DND-41 (cell line): ENCODE data around the gene ST6GALNAC4.

Experiments used
- ATAC-seq: fragments of 200-7000 bp; cut with Tn5 transposase; 3 replicates; pipeline ENCODE4 v1.9.1; 2021; ENCODE audit warnings: low read depth; ENCODE audit not compliant: insufficient read depth
- DNase-seq: peaks from one replicate; pipeline ENCODE4 v3.0.0-alpha.2; 2020
- H2AFZ ChIP-seq: 2 replicates; pipeline ENCODE4 v1.6.0; 2012; ENCODE audit warnings: low read depth, low read length
- H3K27ac ChIP-seq: 2 replicates; pipeline ENCODE4 v1.5.1; 2012; ENCODE audit warnings: low read length, inconsistent platforms
- H3K27me3 ChIP-seq: fragments of 200-600 bp; sonication (generic); 2 replicates; pipeline ENCODE4 v1.6.0; 2012; ENCODE audit warnings: low read length, mild to moderate bottlenecking, inconsistent platforms; ENCODE audit not compliant: insufficient read depth, poor library complexity
- H3K36me3 ChIP-seq: 2 replicates; pipeline ENCODE4 v1.5.1; 2012; ENCODE audit warnings: low read length, inconsistent platforms; ENCODE audit not compliant: insufficient read depth
- H3K4me1 ChIP-seq: 2 replicates; pipeline ENCODE4 v1.5.1; 2012; ENCODE audit warnings: mild to moderate bottlenecking, low read length; ENCODE audit not compliant: insufficient read depth
- H3K4me2 ChIP-seq: 2 replicates; pipeline ENCODE4 v1.6.0; 2012; ENCODE audit warnings: mild to moderate bottlenecking, moderate library complexity, low read length, inconsistent platforms; ENCODE audit not compliant: insufficient read depth
- H3K4me3 ChIP-seq, 2 experiments: fragments of 200-600 bp in 1 of 2; shearing (Covaris generic) in 1 of 2; 2 replicates each; pipeline ENCODE4 v1.5.1; 2012 to 2016; ENCODE audit warnings: inconsistent platforms in 2 of 2, low read length in 2 of 2, mild to moderate bottlenecking in 2 of 2, low read depth in 1 of 2, moderate library complexity in 1 of 2
- H3K79me2 ChIP-seq: 2 replicates; pipeline ENCODE4 v1.6.0; 2012; ENCODE audit warnings: low read length, inconsistent platforms; ENCODE audit not compliant: insufficient read depth
- H3K9ac ChIP-seq: 2 replicates; pipeline ENCODE4 v1.6.0; 2012; ENCODE audit warnings: low read depth, mild to moderate bottlenecking, inconsistent platforms, low read length, moderate library complexity
- H3K9me3 ChIP-seq: 2 replicates; pipeline ENCODE4 v1.5.1; 2012; ENCODE audit warnings: low read length, moderate library complexity, mild to moderate bottlenecking, inconsistent platforms; ENCODE audit not compliant: insufficient read depth, severe bottlenecking
- H4K20me1 ChIP-seq: 2 replicates; pipeline ENCODE4 v1.6.0; 2012; ENCODE audit warnings: low read length; ENCODE audit not compliant: insufficient read depth
- EZH2 ChIP-seq: IDR thresholded peaks from 3 replicates; pipeline ENCODE4 v1.6.1; 2012; ENCODE audit warnings: borderline replicate concordance, low read depth, mild to moderate bottlenecking, moderate library complexity, low read length, inconsistent platforms; ENCODE audit not compliant: severe bottlenecking
- TF ChIP-seq, protein P1 (sequence below): IDR thresholded peaks from 2 replicates; pipeline ENCODE4 v1.5.1; 2012; ENCODE audit warnings: borderline replicate concordance, low read length, moderate library complexity, mild to moderate bottlenecking; ENCODE audit not compliant: poor library complexity, severe bottlenecking; ENCODE audit errors: extremely low read depth

ST6GALNAC4 gene

DNA sequence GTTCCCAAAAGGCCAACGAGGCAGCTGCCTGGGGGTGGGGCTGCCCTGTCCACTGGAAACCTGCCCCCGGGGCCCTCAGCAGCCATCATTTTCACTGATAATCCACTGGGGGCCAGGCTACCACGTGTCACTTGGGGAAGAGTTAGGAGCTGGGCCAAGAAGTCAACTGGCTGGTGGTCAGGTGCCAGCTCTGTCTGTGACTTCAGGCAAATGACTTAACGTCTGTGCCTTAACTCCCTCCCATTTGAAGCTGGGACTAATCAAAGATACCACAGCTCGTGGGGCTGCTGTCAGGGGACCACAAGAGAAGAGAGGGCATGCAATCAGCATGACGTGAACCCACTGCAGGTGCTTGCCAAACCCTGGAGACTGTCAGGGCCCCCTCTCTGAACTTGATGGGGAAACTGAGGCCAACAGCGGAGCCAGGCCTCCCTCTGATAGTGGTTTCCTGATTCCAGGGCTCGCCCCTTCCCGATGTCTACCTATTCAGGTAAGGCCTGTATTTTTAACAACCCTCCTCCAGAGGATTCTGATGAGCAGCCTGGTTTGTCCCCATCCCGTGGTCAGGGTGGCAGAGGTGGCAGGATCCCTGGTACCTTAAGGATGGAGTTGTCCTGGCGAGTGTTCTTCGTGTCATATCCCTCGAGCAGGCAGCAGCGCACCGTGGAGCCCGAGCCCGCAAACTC is 33.1 kb upstream of the ST6GALNAC4 start:
- no peak for DNase-seq
- no peak for ATAC-seq
- no peaks in the 10 kb centered on the region for H3K79me2 ChIP-seq
- no peak overlapping the region for H3K4me2 ChIP-seq
- no peak for TF ChIP-seq EZH2
- TF ChIP-seq, protein P1, sequence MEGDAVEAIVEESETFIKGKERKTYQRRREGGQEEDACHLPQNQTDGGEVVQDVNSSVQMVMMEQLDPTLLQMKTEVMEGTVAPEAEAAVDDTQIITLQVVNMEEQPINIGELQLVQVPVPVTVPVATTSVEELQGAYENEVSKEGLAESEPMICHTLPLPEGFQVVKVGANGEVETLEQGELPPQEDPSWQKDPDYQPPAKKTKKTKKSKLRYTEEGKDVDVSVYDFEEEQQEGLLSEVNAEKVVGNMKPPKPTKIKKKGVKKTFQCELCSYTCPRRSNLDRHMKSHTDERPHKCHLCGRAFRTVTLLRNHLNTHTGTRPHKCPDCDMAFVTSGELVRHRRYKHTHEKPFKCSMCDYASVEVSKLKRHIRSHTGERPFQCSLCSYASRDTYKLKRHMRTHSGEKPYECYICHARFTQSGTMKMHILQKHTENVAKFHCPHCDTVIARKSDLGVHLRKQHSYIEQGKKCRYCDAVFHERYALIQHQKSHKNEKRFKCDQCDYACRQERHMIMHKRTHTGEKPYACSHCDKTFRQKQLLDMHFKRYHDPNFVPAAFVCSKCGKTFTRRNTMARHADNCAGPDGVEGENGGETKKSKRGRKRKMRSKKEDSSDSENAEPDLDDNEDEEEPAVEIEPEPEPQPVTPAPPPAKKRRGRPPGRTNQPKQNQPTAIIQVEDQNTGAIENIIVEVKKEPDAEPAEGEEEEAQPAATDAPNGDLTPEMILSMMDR: no peak
- peaks cover 7% of the 10 kb centered on the region; the same call in 1 of the 2 replicates for H4K20me1 ChIP-seq
- H3K27ac ChIP-seq: no peak overlapping the region
- 0 out of 2 replicates have a peak, but pooled peaks cover under 1% of the 10 kb centered on the region for H3K36me3 ChIP-seq
- no peaks in the 10 kb centered on the region for H3K9me3 ChIP-seq
- H2AFZ ChIP-seq: no peak overlapping the region
- no peak overlapping the region for H3K4me3 ChIP-seq
- no peaks in the 10 kb centered on the region for H3K4me1 ChIP-seq
- no peaks in the 10 kb centered on the region for H3K27me3 ChIP-seq
- H3K9ac ChIP-seq: no peak overlapping the region

DNA sequence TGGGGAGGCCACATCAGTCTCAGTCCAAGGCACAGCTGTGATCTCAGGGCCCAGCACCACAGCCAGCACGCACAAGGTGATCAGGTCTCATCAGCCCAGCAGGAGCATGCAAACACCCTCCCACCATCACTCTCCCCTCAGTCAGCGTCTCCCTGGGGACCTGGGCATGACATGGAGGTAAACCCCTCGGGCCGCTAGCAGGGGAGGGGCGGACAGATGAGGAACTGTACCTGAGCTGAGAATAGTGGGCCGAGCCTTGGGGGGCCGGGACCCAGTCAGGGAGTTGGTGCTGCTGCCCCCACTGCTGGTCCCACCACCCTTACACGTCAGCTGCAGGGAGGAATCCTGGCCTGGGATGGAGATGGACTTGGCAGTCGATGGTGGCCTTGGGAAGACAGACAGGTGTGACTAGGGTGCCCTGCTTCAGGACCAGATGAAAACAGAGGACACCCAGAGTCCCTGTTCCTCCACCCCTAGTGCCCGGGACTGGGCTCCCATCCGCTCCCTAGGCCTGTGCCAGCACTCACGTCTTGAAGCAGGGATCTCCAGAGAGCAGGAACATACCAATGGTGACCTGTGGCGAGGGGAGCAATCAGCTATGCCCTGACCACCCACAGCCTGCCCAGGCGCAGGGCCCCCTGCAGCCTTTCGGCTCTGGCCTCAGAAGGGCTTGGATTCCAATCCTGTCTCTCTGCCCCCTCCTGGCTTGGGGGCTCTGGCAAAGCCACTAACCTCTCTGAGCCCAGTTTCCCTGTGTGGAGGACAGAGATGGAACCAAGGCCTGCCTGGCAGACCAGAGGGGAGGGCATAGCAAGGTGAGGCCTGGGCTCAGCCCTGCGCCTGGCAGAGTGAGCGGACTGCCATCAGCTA is 31.2 kb upstream of the ST6GALNAC4 start:
- H3K4me2 ChIP-seq: no peak overlapping the region
- ATAC-seq (no peak), DNase-seq (no peak)
- no peak overlapping the region for H3K27ac ChIP-seq
- H3K4me3 ChIP-seq: no peak overlapping the region
- H3K4me1 ChIP-seq: peaks cover 6% of the 10 kb centered on the region; the same call in 1 of the 2 replicates
- H3K36me3 ChIP-seq: peaks cover 13% of the 10 kb centered on the region; the same call in 1 of the 2 replicates
- TF ChIP-seq, protein P1: no peak
- no peak for TF ChIP-seq EZH2
- no peaks in the 10 kb centered on the region for H3K27me3 ChIP-seq
- H3K79me2 ChIP-seq: no peaks in the 10 kb centered on the region
- H4K20me1 ChIP-seq: peaks cover 5% of the 10 kb centered on the region; the same call in 1 of the 2 replicates
- H2AFZ ChIP-seq: no peak overlapping the region
- H3K9ac ChIP-seq: no peak overlapping the region
- no peaks in the 10 kb centered on the region for H3K9me3 ChIP-seq

DNA sequence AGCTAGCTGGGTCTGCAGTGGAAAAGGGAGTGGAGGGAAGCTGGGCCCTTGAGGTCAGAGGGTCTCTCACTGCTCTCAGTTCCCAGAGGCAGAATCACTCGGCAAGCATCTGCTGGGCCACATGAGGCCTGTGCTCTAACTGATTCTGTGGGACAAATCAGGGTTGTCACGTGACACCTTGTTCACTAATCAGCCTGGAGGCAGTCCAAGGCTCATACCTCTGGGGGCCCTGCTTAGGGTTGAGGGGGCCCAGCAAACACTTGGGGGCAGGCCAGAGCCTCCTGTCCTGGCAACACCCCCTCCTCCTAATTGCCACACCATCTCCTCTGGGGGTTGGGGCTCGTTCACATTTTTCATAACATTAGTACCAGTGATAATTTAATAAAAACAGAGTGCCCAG is 29.9 kb upstream of the ST6GALNAC4 start:
- Histone ChIP-seq H3K4me1 (peaks cover 6% of the 10 kb centered on the region; the same call in 1 of the 2 replicates), H3K4me2 (no peak overlapping the region), H3K27me3 (no peaks in the 10 kb centered on the region), H3K9me3 (no peaks in the 10 kb centered on the region), H3K27ac (no peak overlapping the region; the same call in 1 of the 2 replicates), H2AFZ (no peak overlapping the region), H3K79me2 (no peaks in the 10 kb centered on the region), H3K9ac (no peak overlapping the region), H3K36me3 (peaks cover 22% of the 10 kb centered on the region; the same call in 1 of the 2 replicates), H4K20me1 (peaks cover under 1% of the 10 kb centered on the region; the same call in 1 of the 2 replicates), H3K4me3 (no peak overlapping the region)
- no peak for TF ChIP-seq EZH2
- TF ChIP-seq, protein P1: no peak
- DNase-seq (no peak), ATAC-seq (no peak)
